HUES6 (cell line): ENCODE measurements around the gene ATP7B.

ENCODE experiments used
- H3K27ac ChIP-seq: 2 replicates; pipeline ENCODE4 v1.7.0; 2013; ENCODE audit warnings: low read depth, mild to moderate bottlenecking, low read length, inconsistent platforms
- H3K27me3 ChIP-seq: 2 replicates; pipeline ENCODE4 v1.6.1; 2013; ENCODE audit warnings: low read length; ENCODE audit not compliant: control insufficient read depth, insufficient read depth
- H3K36me3 ChIP-seq: 2 replicates; pipeline ENCODE4 v1.6.1; 2013; ENCODE audit warnings: low read length; ENCODE audit not compliant: control insufficient read depth, insufficient read depth
- H3K4me1 ChIP-seq: 2 replicates; pipeline ENCODE4 v1.6.1; 2013; ENCODE audit warnings: low read length; ENCODE audit not compliant: control insufficient read depth, insufficient read depth
- H3K4me3 ChIP-seq: 2 replicates; pipeline ENCODE4 v1.5.1; 2013; ENCODE audit warnings: low read depth, low read length
- H3K9ac ChIP-seq: one replicate; pipeline ENCODE4 v1.6.1; 2013; ENCODE audit warnings: mild to moderate bottlenecking, low read length
- H3K9me3 ChIP-seq: 2 replicates; pipeline ENCODE4 v1.6.1; 2013; ENCODE audit warnings: low read depth, low read length; ENCODE audit not compliant: control insufficient read depth, insufficient read depth

The ATP7B gene

GRCh38 chr13:51928231-51928630 is 83.0 kb downstream of the ATP7B start:
- Histone ChIP-seq H3K27me3 (no peaks in the 10 kb centered on the region), H3K27ac (no peak overlapping the region), H3K9ac (no peak overlapping the region), H3K9me3 (no peaks in the 10 kb centered on the region), H3K36me3 (no peaks in the 10 kb centered on the region), H3K4me3 (no peak overlapping the region), H3K4me1 (no peaks in the 10 kb centered on the region)

- no peak overlapping the region for H3K4me3 ChIP-seq
- no peak overlapping the region for H3K27ac ChIP-seq
- no peaks in the 10 kb centered on the region for H3K27me3 ChIP-seq
- H3K36me3 ChIP-seq, result no peaks in the 10 kb centered on the region
- H3K4me1 ChIP-seq, result no peaks in the 10 kb centered on the region
- H3K9ac ChIP-seq, result no peak overlapping the region
- no peaks in the 10 kb centered on the region for H3K9me3 ChIP-seq
Observed at GRCh38 chr13:51927129-51927528, 84.1 kb downstream of the ATP7B start.

- no peaks in the 10 kb centered on the region for H3K4me1 ChIP-seq
- no peaks in the 10 kb centered on the region for H3K27me3 ChIP-seq
- no peaks in the 10 kb centered on the region for H3K9me3 ChIP-seq
- no peaks in the 10 kb centered on the region for H3K36me3 ChIP-seq
- no peak overlapping the region for H3K9ac ChIP-seq
- H3K27ac ChIP-seq, result no peak overlapping the region
- H3K4me3 ChIP-seq, result no peak overlapping the region
Observed at GRCh38 chr13:51926528-51926885, 84.7 kb downstream of the ATP7B start.

GRCh38 chr13:51925865-51926527 is 85.3 kb downstream of the ATP7B start:
- Histone ChIP-seq H3K27ac (no peak overlapping the region), H3K9ac (no peak overlapping the region), H3K9me3 (no peaks in the 10 kb centered on the region), H3K4me3 (no peak overlapping the region), H3K36me3 (no peaks in the 10 kb centered on the region), H3K27me3 (no peaks in the 10 kb centered on the region), H3K4me1 (no peaks in the 10 kb centered on the region; the same call in 1 of the 2 replicates)

- no peak overlapping the region for H3K4me3 ChIP-seq
- no peaks in the 10 kb centered on the region for H3K9me3 ChIP-seq
- no peak overlapping the region for H3K27ac ChIP-seq
- H3K4me1 ChIP-seq, result no peaks in the 10 kb centered on the region; the same call in 1 of the 2 replicates
- no peak overlapping the region for H3K9ac ChIP-seq
- H3K36me3 ChIP-seq, result no peaks in the 10 kb centered on the region
- H3K27me3 ChIP-seq, result no peaks in the 10 kb centered on the region
Observed at GRCh38 chr13:51924756-51925544, 86.3 kb downstream of the ATP7B start.

GRCh38 chr13:51923983-51924539 is 87.2 kb downstream of the ATP7B start:
- Histone ChIP-seq H3K9me3 (no peaks in the 10 kb centered on the region), H3K27me3 (no peaks in the 10 kb centered on the region), H3K4me3 (no peak overlapping the region), H3K36me3 (no peaks in the 10 kb centered on the region), H3K4me1 (no peaks in the 10 kb centered on the region; the same call in 1 of the 2 replicates), H3K27ac (no peak overlapping the region), H3K9ac (no peak overlapping the region)

GRCh38 chr13:51922771-51923480 is 88.3 kb downstream of the ATP7B start:
- Histone ChIP-seq H3K27ac (no peak overlapping the region), H3K27me3 (no peaks in the 10 kb centered on the region), H3K4me3 (no peak overlapping the region), H3K9ac (no peak overlapping the region), H3K9me3 (no peaks in the 10 kb centered on the region), H3K4me1 (no peaks in the 10 kb centered on the region; the same call in 1 of the 2 replicates), H3K36me3 (no peaks in the 10 kb centered on the region)

GRCh38 chr13:51921790-51922740 is 89.2 kb downstream of the ATP7B start:
- Histone ChIP-seq H3K27ac (no peak overlapping the region), H3K9ac (no peak overlapping the region), H3K9me3 (no peaks in the 10 kb centered on the region), H3K4me3 (no peak overlapping the region), H3K4me1 (no peaks in the 10 kb centered on the region; the same call in 1 of the 2 replicates), H3K27me3 (no peaks in the 10 kb centered on the region), H3K36me3 (no peaks in the 10 kb centered on the region)

GRCh38 chr13:51920786-51921185 is 90.5 kb downstream of the ATP7B start:
- no peaks in the 10 kb centered on the region for H3K27me3 ChIP-seq
- H3K27ac ChIP-seq, result no peak overlapping the region
- H3K9me3 ChIP-seq, result no peaks in the 10 kb centered on the region
- H3K36me3 ChIP-seq, result no peaks in the 10 kb centered on the region
- no peak overlapping the region for H3K9ac ChIP-seq
- H3K4me1 ChIP-seq, result no peaks in the 10 kb centered on the region; the same call in 1 of the 2 replicates
- no peak overlapping the region for H3K4me3 ChIP-seq

- H3K4me3 ChIP-seq, result no peak overlapping the region
- no peaks in the 10 kb centered on the region for H3K9me3 ChIP-seq
- H3K4me1 ChIP-seq, result no peaks in the 10 kb centered on the region; the same call in 1 of the 2 replicates
- H3K27me3 ChIP-seq, result no peaks in the 10 kb centered on the region
- H3K9ac ChIP-seq, result no peak overlapping the region
- H3K36me3 ChIP-seq, result no peaks in the 10 kb centered on the region
- H3K27ac ChIP-seq, result no peak overlapping the region
Observed at GRCh38 chr13:51920267-51920666, 91.0 kb downstream of the ATP7B start.
